Upper lobe of left lung (tissue), 6 donors: ENCODE measurements around the gene RCC2. TPM values are rescaled to one million over a fixed set of nuclear protein-coding genes. Genes with fewer than 3 reads are reported as not detected.

Experiments used
- ATAC-seq, 2 donors: fragments of 200-7000 bp; cut with Tn5 transposase; one replicate each; pipeline ENCODE4 v1.9.1; 2022; ENCODE audit warnings: mild to moderate bottlenecking in 2 of 2, moderate library complexity in 2 of 2; ENCODE audit not compliant: low FRiP score in 2 of 2
- DNase-seq, 2 donors: peaks; one replicate each; pipeline ENCODE4 v3.0.0-alpha.2; 2019 to 2020
- H3K27ac ChIP-seq, 4 donors: fragments of 200-600 bp; sonication (generic); one replicate each; pipeline ENCODE4 v1.5.1; 2016 to 2019
- H3K27me3 ChIP-seq, 4 donors: fragments of 200-600 bp; sonication (generic); one replicate each; pipeline ENCODE4 v1.5.1; 2017 to 2019
- H3K36me3 ChIP-seq, 4 donors: fragments of 200-600 bp; sonication (generic); one replicate each; pipeline ENCODE4 v1.5.1; 2016 to 2019
- H3K4me1 ChIP-seq, 4 donors: fragments of 200-600 bp; sonication (generic); one replicate each; pipeline ENCODE4 v1.5.1; 2018 to 2019
- H3K4me3 ChIP-seq, 4 donors: fragments of 200-600 bp; sonication (generic); one replicate each; pipeline ENCODE4 v1.5.1; 2017 to 2019; ENCODE audit warnings: mild to moderate bottlenecking in 2 of 4, moderate library complexity in 1 of 4
- H3K9me3 ChIP-seq, 4 donors: fragments of 200-600 bp; sonication (generic); one replicate each; pipeline ENCODE4 v1.5.1; 2018 to 2019
- CTCF ChIP-seq, 6 experiments: fragments of 450-650 bp in 4 of 6; fragments of 200-600 bp in 2 of 6; sonication (generic) in 2 of 6; IDR thresholded peaks; one replicate each; pipeline ENCODE4 v1.5.1; 2016 to 2019; ENCODE audit warnings: antibody characterized with exemption in 6 of 6
- EP300 ChIP-seq, 4 donors: sonication (generic); formaldehyde crosslinking; IDR thresholded peaks; one replicate each; pipeline ENCODE4 v1.5.1; 2017; ENCODE audit warnings: antibody characterized with exemption in 4 of 4, control low read depth in 2 of 4
- POLR2A ChIP-seq, 4 donors: fragments of 450-650 bp; IDR thresholded peaks; one replicate each; pipeline ENCODE4 v1.5.1; 2016 to 2017; ENCODE audit warnings: antibody characterized with exemption in 4 of 4, mild to moderate bottlenecking in 2 of 4
- POLR2AphosphoS5 ChIP-seq, 2 donors: sonication (generic); formaldehyde crosslinking; IDR thresholded peaks; one replicate each; pipeline ENCODE4 v1.5.1; 2017; ENCODE audit warnings: antibody characterized with exemption in 2 of 2
- WGBS, 2 donors: methylation state at CpG; one replicate each; pipeline ENCODE4 v1.1.5; 2017 to 2018; 5-methylcytosine and 5-hydroxymethylcytosine counted together
- total RNA-seq, 6 donors: library from RNA; depleted of rRNA in 4 of 6; stranded (reverse); fragments of >200 nt in 4 of 6; gene quantifications; one replicate each; pipeline versions ENCODE4 v1.1.0 to v1.2.1, GENCODE V29; 2016 to 2021
- donor health status: DM: no; HTN: no; CAD: no; lungs with moderate emphysema.
- donor health status: DM: no; HTN: yes; CAD: no; lungs with severe emphysema.

The RCC2 gene
- total RNA-seq, 6 donors from 2014 or later, result 32.1 to 66.2 (median 47.7) TPM

- Histone ChIP-seq H3K4me1 (no peaks in the 10 kb centered on the region), H3K9me3 (peaks cover 0 to 1% (median 0%) of the 10 kb centered on the region in 4 donors), H3K27ac (no peak overlapping the region), H3K27me3 (no peaks in the 10 kb centered on the region), H3K36me3 (no peaks in the 10 kb centered on the region), H3K4me3 (no peak overlapping the region)
- ATAC-seq (no peak), DNase-seq (no peak)
- WGBS, 2 donors, result 67 to 75% methylated on average over 9 of the region's 9 CpGs
- TF ChIP-seq EP300 (IDR thresholded peaks at IDR 0.05) (no peak), POLR2A (IDR thresholded peaks at IDR 0.05) (no peak), CTCF (IDR thresholded peaks at IDR 0.05) (no peak), POLR2AphosphoS5 (IDR thresholded peaks at IDR 0.05) (no peak)
Observed at GRCh38 chr1:17369466-17369865, 70.0 kb downstream of the RCC2 start.

GRCh38 chr1:17365293-17365692 lies 74.2 kb downstream of the RCC2 start:
- Histone ChIP-seq H3K27ac (no peak overlapping the region), H3K27me3 (no peaks in the 10 kb centered on the region), H3K36me3 (no peaks in the 10 kb centered on the region), H3K4me1 (no peaks in the 10 kb centered on the region), H3K4me3 (no peak overlapping the region), H3K9me3 (peaks cover 0 to 4% (median 0%) of the 10 kb centered on the region in 4 donors)
- peak in 1 of 2 donors; percentile 57 for ATAC-seq
- 40 to 45% methylated on average over 3 of the region's 3 CpGs for WGBS, 2 donors
- no peak for TF ChIP-seq POLR2A (IDR thresholded peaks at IDR 0.05)
- TF ChIP-seq CTCF (IDR thresholded peaks at IDR 0.05), result no peak
- TF ChIP-seq EP300 (IDR thresholded peaks at IDR 0.05), result no peak
- TF ChIP-seq POLR2AphosphoS5 (IDR thresholded peaks at IDR 0.05), result no peak
- DNase-seq, result peak in 1 of 2 donors; percentile 47

- no peaks in the 10 kb centered on the region for H3K4me1 ChIP-seq
- ATAC-seq (no peak), DNase-seq (no peak)
- no peaks in the 10 kb centered on the region for H3K36me3 ChIP-seq
- TF ChIP-seq POLR2AphosphoS5 (IDR thresholded peaks at IDR 0.05) (no peak), EP300 (IDR thresholded peaks at IDR 0.05) (no peak), CTCF (IDR thresholded peaks at IDR 0.05) (no peak), POLR2A (IDR thresholded peaks at IDR 0.05) (no peak)
- WGBS, 2 donors, result 77 to 82% methylated on average over 4 of the region's 4 CpGs
- H3K27ac ChIP-seq, result no peak overlapping the region
- no peaks in the 10 kb centered on the region for H3K27me3 ChIP-seq
- no peak overlapping the region for H3K4me3 ChIP-seq
- H3K9me3 ChIP-seq, result peaks cover 0 to 4% (median 0%) of the 10 kb centered on the region in 4 donors
Observed at GRCh38 chr1:17363771-17364170, 75.7 kb downstream of the RCC2 start.

GRCh38 chr1:17363351-17363750 lies 76.1 kb downstream of the RCC2 start:
- 75 to 85% methylated on average over 11 to 12 of the region's 12 CpGs for WGBS, 2 donors
- peak in 1 of 2 donors; percentile 67 for DNase-seq

More at GRCh38 chr1:17363351-17363750, 76.1 kb downstream of the RCC2 start:
- H3K9me3 ChIP-seq, result peaks cover 0 to 4% (median 0%) of the 10 kb centered on the region in 4 donors
- no peaks in the 10 kb centered on the region for H3K27me3 ChIP-seq
- TF ChIP-seq POLR2AphosphoS5 (IDR thresholded peaks at IDR 0.05) (no peak), POLR2A (IDR thresholded peaks at IDR 0.05) (no peak), EP300 (IDR thresholded peaks at IDR 0.05) (no peak), CTCF (IDR thresholded peaks at IDR 0.05) (no peak)
- H3K4me1 ChIP-seq, result no peaks in the 10 kb centered on the region
- H3K4me3 ChIP-seq, result no peak overlapping the region
- no peaks in the 10 kb centered on the region for H3K36me3 ChIP-seq
- no peak for ATAC-seq
- H3K27ac ChIP-seq, result no peak overlapping the region
